GM18951 (cell line): Measurements from ENCODE around the gene ERLIN1.

ENCODE experiments used
- POLR2A ChIP-seq: IDR thresholded peaks from 4 replicates; pipeline ENCODE4 v1.6.1; 2011; ENCODE audit warnings: mild to moderate bottlenecking; ENCODE audit not compliant: insufficient read length, insufficient read depth; ENCODE audit errors: extremely low read depth
- in situ Hi-C: fragments of 300-500 bp; cut with MboI; formaldehyde crosslinking; loops from one replicate; pipeline ENCODE4 v1.12.0; 2022; ENCODE audit warnings: low sequenced_read_pairs, mixed read lengths, inconsistent platforms; ENCODE audit not compliant: unreplicated experiment

The ERLIN1 gene

DNA sequence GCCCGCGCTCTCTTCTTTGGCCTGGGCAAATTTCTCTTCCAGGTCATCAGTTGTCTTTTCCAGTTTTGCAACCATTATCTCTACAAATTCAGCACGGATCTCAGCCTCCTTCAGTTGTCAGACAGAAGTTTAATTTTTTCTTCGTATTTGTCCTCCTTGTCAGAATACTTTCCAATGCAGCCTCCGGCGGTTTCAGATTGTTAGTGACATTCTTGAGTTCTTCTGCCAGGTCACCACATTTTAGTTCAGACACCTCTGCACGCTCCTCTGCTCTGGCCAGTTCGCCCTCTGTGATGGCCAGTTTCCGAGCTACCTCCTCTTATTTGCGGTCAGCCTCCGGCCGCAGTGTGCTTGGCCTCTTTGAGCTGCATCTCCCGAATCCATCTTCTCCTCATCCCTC, 71.4 kb downstream of the ERLIN1 start:
- TF ChIP-seq POLR2A = no peak
- in situ Hi-C loops = no loop called here

DNA sequence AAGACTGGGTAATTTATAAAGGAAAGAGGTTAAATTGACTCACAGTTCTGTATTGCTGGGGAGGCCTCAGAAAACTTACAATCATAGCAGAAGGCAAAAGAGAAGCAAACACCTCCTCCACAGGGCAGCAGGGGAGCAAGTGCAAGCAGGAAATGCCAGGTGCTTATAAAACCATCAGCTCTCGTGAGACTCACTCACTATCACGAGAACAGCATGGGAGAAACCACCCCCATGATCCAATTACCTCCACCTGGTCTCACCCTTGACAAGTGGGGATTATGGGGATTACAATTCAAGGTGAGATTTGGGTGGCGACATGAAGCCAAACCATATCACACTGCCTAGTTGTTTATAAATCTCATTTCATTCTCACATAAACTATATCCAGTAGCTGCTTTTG, 76.2 kb downstream of the ERLIN1 start:
- no peak for TF ChIP-seq POLR2A
- in situ Hi-C loops = no loop called here

DNA sequence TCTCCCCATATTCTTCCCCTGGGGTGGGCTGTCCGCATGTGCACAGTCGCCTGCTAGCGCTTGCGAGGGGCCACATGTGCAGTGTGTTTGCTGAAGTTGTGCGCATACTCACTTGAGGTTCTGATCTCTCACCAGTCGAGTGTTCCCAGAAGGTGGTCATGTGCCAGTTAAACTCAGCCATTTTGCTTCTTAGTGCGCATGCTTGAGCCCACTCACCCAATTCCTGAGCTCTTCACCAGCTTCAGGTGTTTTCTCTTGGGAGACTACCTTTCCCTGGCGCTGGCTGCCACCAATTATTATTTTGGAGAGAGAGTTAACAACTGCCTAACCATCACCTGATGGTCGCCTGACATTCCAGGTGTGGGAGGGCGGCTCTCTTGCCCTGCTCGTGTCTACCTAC, 79.0 kb downstream of the ERLIN1 start:
- no peak for TF ChIP-seq POLR2A
- in situ Hi-C loops = no loop called here

DNA sequence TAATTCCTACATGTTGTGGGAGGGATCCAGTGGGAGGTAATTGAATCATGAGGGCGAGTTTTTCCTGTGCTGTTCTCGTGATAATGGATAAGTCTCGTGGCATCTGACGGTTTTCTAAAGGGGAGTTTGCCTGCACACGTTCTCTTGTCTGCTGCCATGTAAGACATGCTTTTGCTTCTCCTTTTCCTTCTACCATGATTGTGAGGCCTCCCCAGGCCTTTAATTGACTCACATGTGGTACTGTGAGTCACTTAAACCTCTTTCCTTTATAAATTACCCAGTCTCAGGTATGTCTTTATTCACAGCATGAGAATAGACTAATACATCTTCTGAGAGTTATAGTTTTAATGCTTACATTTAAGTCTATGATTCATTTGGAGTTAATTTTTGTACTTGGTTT, 81.5 kb downstream of the ERLIN1 start:
- in situ Hi-C loops = no loop called here
- TF ChIP-seq POLR2A = no peak

DNA sequence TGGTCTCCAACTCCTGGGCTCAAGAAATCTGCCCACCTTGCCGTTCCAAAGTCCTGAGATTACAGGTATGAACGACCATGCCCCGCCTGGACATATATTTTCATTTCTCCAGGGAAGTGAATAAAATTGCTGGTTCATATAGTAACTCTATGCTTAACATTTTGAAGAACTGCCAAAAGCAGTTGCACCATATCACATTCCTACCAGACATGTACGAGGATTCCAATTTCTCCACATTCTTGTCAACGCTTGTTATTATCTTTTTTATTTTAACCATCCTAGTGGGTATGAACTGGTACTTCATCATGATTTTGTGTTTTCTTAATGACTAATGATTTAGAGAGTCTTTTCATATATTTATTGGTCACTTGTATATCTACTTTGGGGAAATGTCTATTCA, 82.2 kb downstream of the ERLIN1 start:
- in situ Hi-C loops = no loop called here
- TF ChIP-seq POLR2A = no peak

DNA sequence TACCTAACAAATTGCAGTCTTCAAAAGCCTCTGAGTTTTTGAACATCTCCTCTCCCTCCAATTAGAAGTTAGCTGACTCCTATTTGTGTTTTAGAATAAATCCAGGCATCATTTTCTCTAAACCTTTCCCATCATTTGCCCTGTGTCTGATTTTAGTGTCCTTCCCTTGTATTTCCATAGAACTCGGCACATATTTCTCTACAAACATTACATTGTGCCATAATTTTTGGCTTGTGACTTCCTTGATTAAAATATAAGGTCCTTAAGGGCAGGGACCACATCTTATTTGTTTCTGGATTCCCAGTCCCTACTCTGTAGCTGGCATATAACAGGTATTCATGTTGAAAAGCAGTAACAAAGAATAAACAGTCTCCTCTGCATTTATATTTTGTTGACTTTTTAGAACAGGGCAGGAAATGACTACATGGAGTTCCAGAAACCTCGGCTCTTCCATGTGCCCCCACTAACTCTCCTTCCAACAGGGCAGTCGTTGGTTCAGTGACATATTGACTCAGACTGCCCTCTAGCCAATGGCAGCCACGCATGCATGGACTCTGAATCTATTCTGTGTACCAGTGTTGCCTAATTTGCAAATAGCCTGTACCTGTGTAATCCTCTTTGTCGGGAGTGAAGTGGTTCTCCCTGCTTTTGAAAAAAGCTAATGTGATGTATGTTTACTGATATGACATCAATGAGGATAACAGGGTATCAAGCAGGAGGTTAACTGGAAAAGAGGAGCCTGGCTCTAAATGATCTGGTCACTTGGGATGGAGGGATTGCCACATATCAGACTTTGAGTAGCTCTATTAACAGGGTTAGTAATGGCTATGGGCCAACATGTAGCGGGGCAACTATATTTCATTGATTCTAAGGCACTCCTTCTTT, 84.4 kb downstream of the ERLIN1 start:
- in situ Hi-C loops = no loop called here
- TF ChIP-seq POLR2A = no peak

DNA sequence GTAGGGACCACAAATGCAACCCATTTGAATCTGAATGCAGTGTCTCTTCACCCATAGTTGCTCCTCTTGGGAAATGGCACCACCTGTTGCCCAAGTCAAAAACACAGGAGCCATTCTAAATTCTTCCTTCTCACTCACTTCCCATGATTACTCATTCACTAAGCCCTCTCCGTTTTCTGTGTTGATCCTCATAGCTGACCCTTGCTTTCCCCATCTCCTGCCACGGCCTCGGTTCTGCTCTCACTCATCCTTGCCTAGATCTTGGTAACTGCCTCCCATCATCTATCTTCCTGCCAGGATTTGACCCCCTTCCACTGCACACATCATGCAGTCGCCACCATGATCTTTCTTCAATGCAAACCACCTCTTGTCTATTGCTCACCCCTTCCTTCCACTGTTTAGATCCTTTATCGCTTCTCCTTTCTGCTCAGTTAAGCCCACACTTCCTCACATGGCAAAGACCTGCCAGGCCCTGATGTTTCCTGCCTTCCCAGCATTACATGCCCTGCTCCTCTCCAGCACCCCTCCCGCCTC, 85.1 kb downstream of the ERLIN1 start:
- no peak for TF ChIP-seq POLR2A
- in situ Hi-C loops = no loop called here
